ENCODE results near the gene KRTAP24-1.

KRTAP24-1 gene, protein sequence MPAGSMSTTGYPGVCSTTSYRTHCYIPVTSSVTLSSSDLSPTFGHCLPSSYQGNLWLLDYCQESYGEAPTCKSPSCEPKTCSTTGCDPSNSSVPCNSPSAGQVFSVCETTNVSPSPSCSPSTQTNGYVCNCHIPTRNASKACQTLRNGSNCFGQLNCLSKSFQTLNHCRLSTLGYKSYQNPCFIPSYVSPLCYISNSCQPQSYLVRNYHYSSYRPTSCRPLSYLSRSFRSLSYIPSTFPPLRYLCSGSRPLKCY

DNA sequence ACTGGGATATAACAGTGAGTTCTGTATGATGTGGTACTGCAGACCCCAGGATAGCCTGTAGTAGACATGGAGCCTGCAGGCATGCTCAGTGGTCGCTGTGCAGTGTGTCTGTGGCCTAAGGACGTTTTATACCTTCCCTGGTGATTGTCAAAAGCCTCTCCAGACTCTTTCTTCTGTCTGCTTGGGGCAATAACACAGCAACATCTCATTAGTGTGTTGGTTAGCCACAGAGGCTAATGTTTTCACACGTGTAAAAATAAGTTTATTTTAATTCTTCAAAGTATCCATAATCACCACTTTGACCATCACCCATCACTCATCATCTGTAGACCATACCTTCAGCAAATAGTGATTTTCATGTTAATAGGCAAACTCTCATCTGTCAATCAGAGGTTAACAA, at the start of gene KRTAP24-1:
TSS of gene KRTAP24-1 (minus strand) at position 101 of the 400 bp plus-strand sequence. CDS start at position 83, 18 bp downstream.
- no peak for DNase-seq

DNA sequence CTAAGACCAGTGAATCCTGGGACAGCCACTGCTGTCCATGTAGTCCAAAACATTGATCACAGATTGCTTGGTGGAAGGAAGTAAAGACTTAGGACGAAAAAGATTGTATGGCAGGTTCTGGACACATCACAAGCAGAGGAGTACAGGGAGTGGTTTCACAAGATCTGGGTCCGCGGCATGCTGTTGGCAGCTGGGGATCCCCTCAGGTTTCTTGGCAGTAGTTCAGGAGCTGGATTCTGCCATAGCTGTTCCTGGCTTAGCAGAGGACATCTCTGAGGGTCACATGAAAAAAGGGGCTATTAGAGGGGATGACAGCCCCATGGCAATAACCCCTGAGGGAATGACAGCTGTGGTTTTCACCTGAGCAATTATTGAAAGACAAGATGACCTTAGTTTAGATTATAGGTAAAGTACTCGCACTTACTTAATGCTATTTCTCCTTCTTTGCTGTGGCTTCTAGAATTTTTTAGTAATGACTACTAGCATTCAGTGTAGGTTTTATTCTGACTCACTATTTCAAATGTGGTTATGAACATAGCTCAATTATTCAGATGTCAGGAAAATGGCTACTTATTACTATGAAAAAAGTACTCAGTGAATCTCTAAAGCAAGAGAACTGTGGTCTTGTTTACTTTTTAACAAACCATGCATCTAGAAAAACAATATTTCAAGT, 46.6 kb upstream of the KRTAP24-1 start:
- no peak for DNase-seq

DNA sequence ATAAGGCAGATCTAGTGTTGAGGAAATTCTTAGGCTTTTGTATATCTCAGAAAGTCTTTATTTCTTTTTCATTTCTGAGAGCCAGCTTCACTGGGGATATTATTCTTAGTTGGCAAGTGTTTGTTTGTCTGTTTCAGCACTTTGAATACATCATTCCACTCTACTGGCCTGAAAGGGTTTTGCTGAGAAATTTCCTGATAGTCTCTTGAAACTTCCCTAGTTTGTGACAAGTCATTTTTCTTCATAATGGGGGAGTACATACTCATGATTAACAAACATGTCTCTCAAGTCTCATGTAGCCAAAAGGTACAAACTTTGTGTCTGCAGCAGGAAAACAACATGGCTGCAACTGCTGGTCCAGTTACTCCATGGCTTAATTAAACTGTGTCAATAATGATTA, 43.6 kb upstream of the KRTAP24-1 start:
- DNase-seq = no peak

DNA sequence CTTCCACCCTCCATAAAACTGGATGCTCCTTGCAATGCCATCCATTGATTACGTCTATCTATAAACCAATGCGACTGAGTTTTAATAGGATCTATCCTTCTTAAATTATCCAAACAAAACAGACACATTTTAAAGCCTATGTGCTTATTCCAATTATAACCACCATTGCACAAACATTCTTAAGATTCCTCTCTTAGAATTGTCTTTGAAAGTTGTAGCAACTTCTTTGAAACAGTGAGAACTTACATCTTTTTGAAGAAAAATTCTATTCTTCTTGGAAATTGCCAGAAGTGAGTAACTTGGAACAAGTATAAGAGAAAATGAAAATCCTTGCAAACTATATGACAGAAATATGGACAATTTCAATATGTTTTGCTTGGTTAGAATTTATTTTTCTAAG, 37.5 kb upstream of the KRTAP24-1 start, which contains the start of gene KRTAP26-1:
TSS of gene KRTAP26-1 (minus strand) at position 101 of the 400 bp plus-strand sequence. CDS start 280 bp downstream, outside the sequence.
- DNase-seq = no peak

DNA sequence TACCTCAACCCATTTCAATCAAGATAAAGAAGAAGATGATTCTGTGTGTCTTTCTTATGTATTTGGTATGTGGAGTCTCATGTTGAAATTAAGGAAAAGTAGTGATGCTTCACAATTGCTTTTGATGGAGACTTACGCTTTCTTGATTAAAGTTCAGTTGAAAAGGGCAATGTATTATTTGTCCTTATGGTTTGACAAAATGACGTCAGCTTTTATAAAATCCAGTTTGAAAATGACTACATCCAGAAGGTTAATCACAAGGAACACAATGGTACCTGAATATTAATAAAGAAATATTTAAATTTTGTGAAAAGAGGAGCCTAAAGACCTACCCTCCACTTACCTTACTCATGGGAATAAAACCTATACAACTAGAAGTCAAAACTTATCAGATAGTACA, 33.0 kb upstream of the KRTAP24-1 start:
- no peak for DNase-seq

DNA sequence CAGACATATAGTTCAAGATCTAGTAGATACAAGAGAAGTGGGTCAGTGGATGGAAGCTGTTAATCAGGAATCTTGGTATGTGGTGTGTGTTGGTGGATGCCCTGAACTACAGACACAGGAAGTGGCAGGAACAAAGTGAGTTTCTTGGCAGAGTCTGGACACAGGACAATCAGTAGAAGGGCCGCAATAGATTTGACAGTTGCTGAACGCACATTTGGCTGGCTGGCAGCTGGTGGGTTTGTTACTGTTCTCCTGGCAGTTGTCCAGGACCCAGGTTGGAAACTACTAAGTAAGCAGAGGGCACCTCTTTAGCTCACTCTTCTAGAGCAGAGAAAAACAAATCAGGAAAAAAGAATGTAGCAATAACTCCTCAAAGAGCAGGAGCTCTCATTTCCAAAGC, 24.1 kb upstream of the KRTAP24-1 start:
- DNase-seq = peak; percentile 73

DNA sequence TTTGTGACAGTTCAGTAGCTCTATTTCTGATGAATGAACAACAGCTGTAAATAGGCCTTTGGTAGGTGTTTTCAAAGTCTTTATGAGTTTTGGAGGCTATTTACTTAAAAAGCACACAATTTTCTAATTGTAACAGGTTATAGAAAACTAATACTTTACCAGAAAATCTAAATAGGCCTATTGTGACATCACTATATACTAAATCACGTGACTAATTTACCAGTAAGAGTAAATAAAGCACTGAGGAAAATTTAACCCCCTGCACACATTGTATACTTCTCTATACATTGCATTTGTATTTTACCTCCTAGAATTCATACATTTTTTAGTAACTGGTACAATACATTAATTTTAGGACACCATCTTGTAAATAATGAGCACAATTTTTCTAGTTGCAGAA, 22.4 kb upstream of the KRTAP24-1 start:
- no peak for DNase-seq

DNA sequence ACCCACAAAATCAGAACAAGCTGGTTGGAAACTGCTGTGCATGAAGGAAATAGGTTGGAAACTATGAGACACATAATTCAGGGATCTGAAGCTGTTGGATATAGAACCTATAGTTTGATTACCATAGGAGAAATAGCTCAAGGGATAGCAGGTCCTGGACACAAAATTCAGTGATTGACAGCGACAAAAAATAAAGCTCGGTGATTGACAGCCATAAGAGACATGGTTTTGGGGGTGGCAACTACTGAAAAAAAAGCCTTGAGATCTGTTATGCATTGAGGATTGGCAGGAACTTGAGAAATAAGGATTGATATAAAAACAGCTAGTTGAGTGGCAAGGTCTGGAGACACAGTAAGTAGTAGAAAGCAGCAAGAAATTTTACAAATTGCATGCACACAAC, 6.5 kb upstream of the KRTAP24-1 start, which contains the start of gene KRTAP25-1:
TSS of gene KRTAP25-1 (minus strand) at position 300 of the 400 bp plus-strand sequence. CDS start at position 276, 24 bp downstream.
- no peak for DNase-seq

DNA sequence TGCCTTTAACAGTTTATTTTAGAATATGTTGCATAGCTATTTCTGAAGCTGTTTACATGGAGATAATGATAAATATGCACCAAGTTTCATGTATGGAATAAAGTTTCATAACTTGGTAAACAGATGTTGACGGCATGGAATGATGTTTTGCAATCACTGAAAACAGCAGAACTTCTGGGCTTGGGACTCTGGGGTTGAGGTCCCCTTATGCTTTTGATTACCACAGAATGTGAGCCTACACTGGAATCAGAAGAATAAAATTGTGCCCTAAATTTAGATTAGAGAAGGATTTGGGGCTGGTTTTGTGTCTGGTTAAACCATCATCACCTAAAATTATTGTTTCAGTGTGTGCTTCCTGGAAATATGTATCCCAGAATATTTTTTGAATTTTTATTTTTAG, 11.1 kb downstream of the KRTAP24-1 start:
- DNase-seq = no peak

DNA sequence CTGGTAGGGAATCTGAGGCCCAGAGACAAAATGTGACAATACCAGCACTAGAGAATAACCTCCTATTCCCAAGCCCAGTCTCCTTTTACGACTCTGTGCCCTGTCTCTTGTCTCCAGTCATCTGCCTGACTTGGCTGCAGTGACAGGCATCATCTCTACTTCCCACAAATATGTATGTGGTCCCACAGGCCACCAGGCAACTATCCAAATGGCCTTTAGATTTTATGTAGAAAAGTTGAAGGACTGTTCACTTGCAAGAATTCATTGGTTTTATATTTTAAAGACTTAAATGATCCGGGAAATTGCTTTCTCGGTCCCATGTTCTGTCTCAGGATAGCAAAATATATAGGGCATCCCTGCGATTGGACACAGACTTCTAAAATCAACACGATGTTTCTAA, 11.6 kb downstream of the KRTAP24-1 start:
- no peak for DNase-seq

DNA sequence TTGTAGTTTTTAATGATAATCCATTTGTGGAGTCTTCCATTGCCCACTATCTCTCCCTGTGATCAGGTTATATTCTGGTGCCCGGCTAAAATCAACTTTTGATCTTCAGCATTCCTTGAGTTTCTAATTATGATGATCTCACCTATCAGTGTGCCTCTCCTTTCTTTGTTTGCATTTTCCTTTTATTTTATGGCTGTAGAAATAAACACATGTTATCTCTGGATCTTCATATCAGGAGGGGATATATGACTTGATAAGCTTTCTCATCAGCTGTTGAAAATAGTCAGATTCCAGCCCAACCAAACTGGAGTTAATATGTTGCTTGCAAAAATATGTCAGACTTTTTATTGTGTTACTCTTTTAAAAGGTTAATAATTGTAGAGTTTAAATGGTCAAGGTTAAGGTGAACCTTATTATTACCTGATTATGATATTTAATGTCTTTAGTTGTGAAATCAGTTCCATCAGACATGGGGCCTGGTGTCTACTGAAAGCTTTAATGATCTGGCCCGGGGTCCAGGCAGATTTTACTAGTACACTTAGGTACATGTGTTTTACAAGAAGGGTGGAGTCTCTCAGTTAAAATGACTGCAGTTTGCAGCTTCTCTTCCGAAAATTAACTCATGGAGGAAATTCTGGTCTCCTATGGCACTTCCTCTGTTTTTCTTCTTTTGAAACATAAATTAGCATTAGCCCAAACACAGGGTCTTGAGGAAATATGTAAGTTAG, 12.8 kb downstream of the KRTAP24-1 start:
- DNase-seq = no peak

DNA sequence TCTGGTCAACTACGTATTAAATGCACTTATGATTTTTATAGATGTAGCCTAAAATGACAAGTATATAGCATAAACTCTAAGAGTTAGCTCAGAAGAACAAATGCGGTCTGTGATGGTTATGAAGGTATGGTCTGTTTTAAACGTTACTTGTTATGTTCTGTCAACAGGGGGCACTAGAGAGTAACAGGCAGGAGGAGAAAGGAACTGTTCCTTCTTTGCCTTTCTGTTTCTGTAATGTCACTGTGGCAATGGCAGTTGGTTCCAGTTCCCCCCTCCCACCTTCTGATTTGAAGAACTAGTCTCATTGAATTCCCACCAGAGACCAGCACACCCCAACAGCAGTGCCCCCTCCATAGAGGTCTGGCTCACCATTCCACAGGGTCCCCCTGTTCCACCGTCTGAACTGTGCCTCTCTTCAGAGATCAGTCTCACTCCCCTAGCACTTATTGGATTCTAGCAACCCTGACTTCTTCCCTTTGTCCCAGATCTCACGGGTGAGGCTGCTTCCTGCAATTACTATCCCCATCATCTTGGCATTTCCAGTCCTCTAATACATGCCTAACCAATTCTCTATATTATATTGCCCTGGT, 14.0 kb downstream of the KRTAP24-1 start:
- DNase-seq = no peak

DNA sequence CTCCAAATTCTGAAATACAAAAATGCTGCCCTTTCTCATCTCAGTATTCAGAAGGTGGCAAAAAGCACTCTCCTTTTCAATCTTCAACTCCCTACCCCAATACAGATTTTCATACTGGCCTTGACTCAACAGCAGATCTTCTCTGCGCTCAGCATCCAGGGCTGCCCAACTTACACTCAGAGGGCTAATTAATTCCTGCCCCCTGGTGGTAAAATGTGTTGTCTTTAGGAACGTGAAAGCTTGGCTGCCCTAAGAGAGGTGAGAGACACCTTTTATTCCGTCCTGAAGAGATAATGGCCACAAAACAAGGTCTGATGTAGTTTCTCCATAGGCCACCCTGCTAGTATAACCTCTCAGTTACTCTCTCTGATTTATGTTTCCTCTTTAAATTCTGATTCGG, 25.0 kb downstream of the KRTAP24-1 start:
- DNase-seq = peak; percentile 8

DNA sequence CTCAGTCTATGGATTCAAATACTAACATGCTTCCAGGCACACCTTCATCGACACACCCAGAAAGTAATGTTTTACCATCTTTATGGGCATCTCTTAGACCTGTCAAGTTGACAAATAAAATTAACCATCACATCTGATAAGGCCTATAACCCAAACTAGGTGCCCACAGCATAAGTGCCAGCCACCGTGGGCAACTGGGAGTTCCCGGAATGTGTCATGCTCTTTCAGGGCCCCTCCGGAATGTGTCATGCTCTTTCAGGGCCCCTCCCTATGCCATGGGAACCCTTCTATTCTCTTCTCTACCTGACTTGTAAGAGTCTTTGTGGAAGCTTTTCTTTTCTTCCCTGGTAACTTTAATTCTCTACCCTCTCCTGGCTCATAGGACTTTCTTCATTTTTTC, 26.6 kb downstream of the KRTAP24-1 start:
- no peak for DNase-seq

DNA sequence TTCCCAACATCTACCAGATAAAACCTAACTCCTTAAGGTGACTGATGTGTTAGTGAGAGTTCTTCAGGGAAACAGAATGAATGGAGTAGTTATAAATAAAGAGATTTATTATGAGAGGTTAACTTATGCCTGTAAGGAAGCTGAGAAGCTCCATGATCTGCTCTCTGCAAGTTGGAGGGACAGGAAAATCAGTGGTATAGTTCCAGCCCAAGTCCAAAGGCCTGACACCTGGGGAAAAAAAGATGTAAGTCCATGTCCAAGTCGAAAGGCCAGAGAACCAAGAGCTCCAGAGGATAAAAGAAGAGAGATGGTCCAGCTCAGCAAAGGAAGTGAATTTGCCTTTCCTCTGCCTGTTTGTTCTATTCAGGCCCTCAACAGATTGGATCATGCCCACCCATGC, 27.1 kb downstream of the KRTAP24-1 start:
- no peak for DNase-seq

DNA sequence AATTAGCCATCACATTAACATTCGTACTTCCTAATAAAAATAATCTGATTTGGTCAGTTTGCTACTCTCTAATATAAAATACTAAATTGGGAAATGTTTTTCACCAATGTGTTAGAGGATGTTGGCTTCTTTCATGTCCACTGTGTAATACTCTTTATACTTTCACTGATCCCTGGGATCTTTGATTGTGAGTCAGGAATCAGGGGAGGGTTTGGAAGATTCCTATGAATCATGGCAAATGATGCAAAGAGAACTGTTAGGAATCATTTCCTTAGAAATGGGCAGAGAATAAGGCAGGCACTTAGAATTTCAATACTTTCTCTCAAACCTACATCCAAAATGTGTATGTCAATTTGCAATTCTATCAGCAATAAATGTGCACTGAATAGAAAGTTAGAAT, 31.0 kb downstream of the KRTAP24-1 start:
- DNase-seq = no peak

DNA sequence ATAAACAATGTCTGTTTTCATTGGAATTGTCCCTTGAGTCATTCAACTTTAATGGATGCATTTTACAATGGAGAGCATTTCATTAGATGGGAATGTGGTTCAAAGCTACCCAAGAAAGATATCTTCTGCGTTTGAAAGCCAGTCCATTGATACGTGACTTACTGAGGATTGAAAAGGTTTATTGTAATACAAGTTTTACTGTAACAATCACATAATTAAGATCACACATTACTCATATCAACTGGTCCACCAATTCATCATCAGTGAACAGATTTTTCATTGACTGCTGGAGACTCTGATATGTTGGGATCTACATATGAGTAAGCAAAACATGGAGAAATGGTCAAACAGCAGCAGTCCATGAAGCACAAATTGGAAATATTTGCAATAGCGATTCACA, 32.8 kb downstream of the KRTAP24-1 start:
- DNase-seq = no peak

DNA sequence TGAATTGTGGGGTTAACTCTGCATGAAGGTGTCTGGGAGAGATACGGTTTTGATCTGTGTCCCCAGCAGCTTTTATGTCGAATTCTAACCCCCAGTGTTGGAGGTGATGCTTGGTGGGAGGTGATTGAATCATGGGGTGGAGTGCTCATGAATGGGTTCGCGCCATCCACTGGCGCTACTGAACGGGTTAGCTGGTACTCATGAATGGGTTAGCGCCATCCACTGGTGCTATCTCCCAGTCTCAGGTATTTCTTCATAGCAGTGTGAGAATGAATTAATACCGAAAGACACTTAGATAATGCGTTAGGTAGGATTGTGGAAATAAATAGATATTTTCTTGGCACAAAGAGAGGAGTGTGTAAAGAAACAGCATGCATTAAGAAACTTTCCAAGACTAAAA, 33.9 kb downstream of the KRTAP24-1 start:
- DNase-seq = no peak

DNA sequence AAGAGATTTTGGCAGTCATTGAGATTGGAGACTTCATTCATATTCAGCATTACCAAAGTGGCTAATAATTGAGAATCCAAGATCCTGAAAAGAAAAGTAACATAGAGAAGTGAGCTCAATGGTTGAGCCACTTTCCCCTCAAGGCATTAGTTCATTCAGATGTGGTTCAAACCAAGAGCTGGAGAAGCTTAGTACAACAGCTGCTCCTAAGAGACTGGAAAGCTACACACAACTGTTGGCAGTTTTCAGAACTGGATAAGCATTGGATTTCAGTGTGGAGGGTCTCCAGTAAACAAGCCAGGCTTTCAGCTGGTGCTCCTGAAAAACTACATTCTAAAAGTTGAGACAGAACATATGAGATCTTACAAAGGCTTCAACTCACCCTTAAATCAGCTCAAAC, 37.7 kb downstream of the KRTAP24-1 start:
- DNase-seq = no peak

DNA sequence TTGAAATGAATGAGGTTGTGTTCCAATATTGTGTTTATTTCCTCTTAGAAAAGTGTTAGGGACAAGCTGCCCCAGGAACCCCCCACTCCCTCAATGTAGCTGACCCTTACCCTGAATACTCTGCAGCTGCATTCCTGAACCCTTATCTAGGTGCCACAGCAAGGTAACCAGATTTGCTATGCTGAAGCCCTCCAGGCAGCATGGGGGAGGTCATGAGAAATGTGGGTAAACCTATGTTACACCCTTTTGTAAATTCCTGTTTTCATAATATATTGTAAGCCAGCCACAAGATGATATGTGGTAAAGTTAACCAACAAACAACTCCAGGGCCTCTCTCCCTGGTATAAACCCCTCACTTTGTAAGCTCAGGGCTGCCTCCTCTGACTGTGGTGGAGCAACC, 39.1 kb downstream of the KRTAP24-1 start:
- DNase-seq = no peak

DNA sequence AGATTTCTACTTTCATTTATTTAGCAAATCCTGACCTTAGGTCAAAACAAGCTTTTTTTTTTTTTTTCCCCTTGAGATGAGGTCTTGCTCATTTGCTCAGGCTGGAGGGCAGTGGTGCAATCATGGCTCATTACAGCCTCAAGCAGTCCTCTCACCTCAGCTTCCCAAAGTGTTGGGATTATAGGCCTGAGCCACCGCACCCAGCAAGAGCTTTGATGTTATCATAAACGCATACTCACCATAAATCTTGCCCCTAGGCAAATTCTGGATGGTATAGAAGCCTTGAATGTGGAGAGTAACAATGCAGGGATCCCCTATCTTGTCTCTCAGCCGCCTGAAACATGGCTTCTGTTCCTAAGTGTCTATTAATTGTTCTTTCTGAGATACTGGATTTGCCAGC, 42.1 kb downstream of the KRTAP24-1 start:
- DNase-seq = no peak

DNA sequence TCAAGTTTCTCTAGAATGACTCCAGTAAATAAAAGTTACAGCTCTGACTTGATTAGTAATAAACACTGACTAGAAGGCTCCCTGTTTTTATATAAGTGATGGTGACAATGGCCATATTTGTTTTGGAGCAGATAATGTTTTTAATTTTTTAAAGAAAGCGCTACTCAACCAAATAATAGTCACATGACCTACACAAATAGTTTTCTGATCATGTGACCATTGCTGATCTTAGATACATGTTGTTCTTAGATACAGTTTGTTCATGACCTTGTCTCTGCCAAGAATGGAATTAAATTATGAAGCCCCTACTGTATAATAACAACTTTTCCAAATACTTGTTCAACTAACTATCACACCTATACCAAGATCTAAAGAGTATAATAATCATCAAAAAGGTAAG, 44.6 kb downstream of the KRTAP24-1 start:
- DNase-seq = no peak

DNA sequence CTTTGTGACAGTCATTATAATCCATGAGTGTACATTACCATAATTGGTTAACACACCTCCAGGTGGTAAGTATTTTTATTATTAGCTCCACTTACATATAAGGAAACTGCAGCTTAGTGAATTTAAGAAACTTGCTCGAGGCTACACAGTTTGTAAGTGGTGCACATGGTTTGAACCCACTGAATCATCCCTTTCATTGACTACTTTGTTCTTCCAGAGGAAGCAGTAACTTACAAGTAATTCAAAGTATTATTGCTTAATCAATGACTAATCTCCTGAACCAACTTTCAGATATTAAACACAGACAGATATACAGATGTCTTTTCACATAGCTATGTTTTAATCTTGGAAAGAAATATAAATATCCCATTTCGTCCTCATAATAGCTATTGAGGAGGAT, 48.1 kb downstream of the KRTAP24-1 start:
- DNase-seq = peak; percentile 11

DNA sequence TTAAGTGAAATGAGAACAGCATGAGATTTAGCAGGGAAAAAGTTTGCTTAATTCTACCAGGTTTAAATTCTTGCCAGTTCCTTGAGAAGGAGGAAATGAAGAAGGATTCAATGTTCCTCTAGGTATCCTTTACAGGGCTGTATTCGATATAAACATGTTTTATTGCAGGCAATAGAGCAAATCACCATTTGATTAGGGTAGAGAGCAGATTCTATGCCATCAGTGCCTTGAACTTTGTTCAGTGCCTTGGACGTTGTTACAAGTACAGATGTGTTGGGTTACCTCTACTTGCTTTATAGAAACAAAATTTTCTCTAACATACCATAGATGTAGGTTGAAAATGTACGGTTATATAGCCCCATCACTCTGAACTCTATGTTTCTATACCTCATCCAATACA, 48.7 kb downstream of the KRTAP24-1 start:
- no peak for DNase-seq

All from NCI-H446 treated with DMSO at 0.1 percent for 48 hours (cell line).